CD4-positive, alpha-beta T cell treated with Interleukin-15 for 4 hours (primary cell): ENCODE results near the gene NFE2L1.
"Not testable (repeated sequence)": the region's sequence is repeated elsewhere in the genome, so short reads cannot be mapped to it uniquely, and the experiment has no call there.

Experiments
- DNase-seq: peaks from one replicate; pipeline ENCODE4 v3.0.0-alpha.2; 2020; ENCODE audit warnings: low spot score

The NFE2L1 gene

GRCh38 chr17:48024149-48025039, 23.8 kb upstream of the NFE2L1 start:
- DNase-seq, result peak; percentile 47

DNA sequence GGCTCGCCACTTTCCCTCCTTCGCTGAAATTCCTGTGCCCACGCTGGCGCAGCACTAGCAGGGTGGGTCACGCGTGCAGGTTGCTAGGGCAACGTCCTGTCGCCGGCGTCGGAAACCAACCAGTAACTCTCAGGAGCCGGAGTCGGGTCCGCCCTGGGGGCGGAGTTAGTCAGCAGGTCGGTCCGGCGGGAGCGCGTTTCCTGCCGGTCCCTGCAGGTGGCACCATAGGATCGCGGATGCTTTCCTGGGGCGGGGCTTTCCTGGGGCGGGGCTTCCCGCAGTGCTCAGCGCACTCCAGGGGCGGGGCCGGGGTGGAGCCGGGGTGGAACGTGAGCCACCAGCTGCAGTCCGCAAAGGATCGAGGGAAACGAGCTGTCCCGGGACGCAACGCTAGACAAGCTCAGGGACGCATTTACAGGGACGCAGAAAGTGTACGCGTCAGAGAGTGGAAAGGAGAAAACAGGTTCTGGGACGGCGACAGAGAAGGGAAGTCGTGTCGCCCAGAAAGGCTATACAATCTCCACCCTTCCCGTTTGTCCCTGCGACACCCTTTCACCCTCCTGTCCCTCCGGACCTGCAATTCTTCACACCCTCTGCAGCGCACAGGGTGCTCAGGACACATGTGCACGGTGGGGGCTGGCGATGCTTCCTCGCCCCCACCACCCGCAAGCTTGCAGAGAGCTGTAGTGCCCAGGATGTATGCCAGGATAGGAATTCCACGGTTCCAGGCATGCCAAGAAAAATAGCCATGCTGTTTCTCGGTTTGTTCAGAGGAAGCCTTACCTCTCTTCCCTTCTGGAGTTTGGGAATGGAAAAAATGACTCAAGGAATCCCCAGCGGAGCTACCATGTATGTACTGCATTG, 22.9 kb upstream of the NFE2L1 start:
- peak; percentile 97 for DNase-seq

DNA sequence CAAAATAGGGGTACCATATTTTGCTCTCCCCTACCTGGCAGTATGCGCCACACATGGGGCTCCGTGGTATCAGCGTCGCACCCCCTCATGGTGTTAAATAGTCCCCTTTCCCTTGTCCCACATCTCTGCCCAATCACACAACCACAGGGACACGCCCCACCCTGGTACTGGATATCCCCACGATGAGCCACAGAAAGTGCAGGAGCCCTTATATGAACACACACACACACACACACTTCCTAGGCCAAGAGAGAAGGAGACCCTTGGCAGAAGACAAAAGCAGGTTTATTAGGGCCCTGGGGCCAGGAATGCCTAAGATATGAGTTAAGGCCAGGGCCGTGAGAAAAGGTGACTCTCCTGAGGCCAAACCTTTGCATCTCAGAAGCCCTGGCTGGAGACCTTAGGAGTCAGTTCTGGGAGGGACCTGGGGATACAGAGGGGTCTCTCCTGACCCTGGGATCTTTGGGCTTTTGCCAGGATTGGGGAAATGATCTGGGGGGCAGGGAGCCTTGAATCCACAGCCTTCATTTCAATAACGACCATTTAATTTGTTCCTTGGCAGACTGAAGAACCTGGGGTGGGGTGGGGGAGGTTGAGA, 22.2 kb upstream of the NFE2L1 start:
- no peak for DNase-seq

GRCh38 chr17:48026502-48027321, 21.4 kb upstream of the NFE2L1 start:
- peak; percentile 68 for DNase-seq

GRCh38 chr17:48027322-48027981, 20.7 kb upstream of the NFE2L1 start:
- DNase-seq, result no peak

- DNase-seq, result no peak
Observed at GRCh38 chr17:48028736-48029135, 19.4 kb upstream of the NFE2L1 start.

DNA sequence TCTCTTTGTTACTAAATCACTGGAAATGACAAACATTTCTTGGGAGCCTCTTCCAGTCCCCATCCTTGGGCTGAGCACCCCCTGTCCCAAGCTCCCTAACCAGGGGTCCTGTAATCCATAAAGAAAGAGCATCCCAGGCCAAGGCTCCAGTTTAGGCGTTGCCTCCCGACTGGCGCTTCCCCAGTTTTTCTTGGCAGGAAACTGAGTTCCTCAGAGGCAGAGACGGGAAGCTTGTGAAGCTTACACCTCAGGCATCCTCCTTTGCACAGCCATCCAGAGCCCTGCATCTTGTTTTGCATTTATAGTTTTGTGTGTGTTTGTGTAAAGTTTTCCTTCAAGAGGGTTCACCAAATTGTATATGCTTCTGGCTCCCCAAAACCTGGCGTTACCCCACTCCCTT, 17.6 kb upstream of the NFE2L1 start:
- DNase-seq, result no peak

DNA sequence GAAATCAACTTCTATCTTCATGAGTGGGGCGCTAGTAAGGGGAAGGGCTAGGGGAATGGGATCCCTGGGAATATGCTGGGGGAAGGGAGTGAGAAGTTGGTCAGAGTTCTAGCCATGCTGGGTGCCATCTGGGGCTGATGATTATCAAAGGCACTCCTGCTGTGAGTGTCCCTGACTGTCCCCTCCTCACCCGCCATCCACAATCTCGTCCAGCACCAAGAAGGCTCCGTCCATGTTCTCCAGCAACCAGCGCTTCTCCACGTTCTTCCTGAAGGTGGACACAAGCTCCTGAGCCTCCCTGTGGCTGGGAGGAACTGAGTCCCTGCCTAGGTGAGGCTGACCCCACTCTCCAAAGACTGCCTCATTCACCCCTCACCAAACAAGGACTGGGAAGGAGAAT, 16.2 kb upstream of the NFE2L1 start:
- no peak for DNase-seq

DNA sequence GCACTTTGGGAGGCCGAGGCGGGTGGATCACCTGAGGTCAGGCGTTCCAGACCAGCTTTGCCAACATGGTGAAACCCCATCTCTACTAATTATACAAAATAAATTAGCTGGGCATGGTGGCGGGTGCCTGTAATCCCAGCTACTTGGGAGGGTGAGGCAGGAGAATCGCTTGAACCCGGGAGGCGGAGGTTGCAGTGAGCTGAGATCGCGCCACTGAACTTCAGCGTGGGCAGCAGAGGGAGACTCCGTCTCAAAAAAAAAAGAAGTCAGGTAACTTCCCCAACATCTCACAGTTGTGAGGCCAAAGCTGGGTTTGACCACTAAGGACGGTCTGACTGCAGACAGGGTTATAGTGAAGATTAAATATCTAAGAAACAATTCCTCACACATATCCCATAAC, 13.4 kb upstream of the NFE2L1 start:
- not testable (repeated sequence) for DNase-seq

- no peak for DNase-seq
Observed at GRCh38 chr17:48036693-48037035, 11.5 kb upstream of the NFE2L1 start.

DNA sequence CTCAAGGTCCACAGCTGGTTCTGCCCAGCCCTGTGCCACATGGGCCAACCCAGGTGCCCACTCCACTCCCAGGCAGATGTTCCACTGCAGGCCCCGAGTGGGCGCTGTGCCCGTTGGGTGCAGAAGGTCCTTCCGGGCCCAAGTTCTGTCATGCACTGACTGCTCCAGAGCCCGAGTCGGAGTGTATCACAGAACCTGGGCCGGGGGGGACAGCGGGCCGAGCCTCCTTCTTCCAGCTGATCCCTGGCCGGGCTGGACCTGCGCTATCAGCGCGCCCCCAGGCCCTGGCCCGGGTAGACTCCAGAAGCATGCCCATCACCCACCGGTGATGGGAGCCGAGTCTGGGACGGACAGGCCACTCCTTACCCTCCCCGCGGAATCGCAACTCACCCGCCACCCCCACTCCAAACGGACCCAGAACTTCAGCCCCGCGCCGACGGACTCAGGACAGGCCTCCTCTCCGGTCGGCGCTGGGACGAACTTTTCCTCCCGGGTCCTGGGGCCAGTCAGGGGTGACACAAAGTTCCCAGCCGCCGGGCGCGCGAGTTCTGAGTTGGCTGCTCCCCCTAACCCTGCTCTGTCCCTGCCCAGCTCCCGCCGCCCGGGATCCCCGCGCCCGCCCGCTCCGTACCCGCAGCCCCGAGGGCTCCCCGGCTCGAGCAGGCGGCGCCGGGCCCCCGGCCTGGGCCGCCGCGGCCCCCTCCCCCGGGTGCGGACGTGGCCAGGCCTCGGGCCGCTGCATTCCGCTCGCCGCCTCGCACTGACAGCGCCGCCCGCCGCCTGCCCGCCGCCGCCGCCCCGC, 10.9 kb upstream of the NFE2L1 start, which contains the start of gene COPZ2:
TSS of gene COPZ2 (minus strand) at position 762 of the 802 bp plus-strand sequence. CDS start at position 742, 20 bp downstream.
- peak; percentile 59 for DNase-seq

- DNase-seq, result no peak
Observed at GRCh38 chr17:48037838-48038323, 10.3 kb upstream of the NFE2L1 start.

DNA sequence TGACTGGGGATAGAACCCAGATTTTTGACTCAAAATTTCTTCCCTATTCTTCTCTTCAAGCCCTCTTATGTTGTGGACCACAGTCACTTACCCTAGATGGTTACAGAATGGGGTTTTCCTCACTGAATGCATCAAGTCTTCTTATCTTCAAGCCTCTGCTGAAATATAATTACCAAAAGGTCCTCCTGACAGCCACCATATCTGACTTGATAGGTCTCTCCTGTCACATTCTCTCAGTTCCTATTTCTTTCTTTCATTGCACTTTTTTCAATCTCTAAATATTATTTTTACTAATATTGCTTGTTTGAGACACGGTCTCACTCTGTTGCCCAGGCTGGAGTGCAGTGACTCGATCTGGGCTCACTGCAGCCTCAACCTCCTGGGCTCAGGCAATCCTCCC, 9.5 kb upstream of the NFE2L1 start:
- no peak for DNase-seq

- no peak for DNase-seq
Observed at GRCh38 chr17:48043176-48043575, 5.0 kb upstream of the NFE2L1 start.

DNA sequence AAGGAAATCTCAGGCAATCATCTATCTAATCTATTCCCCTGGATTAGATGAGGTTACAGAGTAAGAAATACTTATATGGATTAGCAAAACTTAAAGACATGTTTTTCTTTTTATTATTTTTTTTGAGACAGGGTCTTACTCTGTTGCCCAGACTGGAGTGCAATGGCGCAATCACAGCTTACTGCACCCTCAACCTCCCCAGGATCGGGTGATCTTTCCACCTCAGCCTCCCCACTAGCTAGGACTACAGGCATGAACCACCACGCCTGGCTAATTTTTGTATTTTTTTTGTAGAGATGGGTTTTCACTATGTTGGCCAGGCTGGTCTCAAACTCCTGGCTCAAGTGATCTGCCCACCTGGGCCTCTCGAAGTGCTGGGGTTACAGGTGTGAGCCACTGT, 3.3 kb upstream of the NFE2L1 start:
- no peak for DNase-seq

DNA sequence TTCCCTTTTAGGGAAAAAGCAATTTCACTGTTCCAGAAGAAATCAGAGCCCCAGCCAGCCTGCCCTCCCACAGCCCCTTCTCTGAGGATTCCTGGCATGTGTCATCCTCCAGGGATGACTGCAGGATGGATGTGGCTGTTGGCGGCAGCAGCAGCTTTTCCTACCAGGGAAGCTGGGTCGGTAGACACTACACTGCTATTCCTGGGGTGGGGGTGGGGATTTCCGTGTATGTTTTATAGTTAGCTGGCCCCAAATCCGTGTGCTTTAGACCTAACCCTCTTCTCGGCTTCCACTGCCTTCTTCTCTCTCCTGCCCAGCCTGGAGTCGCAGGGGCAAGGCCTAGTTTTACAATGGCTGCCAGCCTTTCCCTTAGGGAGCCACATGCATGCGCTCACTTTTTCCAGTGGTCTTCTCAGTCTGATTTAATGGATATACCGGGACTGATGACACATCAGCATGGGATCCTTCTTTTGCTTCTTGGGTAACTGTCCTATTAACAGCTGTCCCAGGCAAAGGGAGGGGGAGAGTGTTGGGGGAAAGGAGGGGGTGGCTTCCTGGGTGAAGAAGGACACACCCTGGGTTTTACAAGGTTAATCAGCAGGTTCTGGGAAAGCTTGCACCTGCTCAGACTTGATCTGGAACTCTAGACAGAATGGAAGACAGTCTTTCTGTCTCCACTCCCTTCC, 2.7 kb upstream of the NFE2L1 start:
- DNase-seq, result no peak

- DNase-seq, result no peak
Observed at GRCh38 chr17:48046296-48046695, 1.9 kb upstream of the NFE2L1 start.

DNA sequence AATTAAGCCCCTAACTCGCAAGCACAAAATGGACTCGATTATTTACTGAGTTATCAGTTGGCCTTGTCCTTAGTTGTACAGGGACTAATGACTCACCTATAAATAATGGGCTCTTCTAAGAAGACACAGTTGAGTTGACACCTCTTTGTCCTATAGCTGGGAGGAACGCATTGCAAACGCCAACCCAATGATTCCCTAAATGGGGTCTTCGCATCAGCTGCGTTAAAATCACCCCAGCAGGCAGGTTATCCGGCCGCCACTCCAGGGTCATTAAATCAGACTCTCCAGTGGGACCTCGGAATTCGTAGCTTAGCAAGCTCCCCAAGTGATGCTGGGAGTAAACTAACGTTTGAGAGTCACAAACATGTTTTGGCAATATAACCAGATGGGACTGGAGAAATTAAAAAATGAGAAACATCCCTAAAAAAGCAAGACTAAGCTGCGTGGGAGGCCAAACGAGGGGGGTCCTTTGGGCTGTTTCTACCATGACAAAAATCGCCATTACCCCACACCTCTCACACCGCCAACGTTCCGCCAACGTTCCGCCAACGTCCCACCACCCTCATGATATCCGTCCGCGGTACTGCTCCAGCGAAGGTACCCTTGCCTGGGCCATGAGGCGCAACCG, 932 bp upstream of the NFE2L1 start:
- no peak for DNase-seq
